Effector CD4-positive, alpha-beta T cell (primary cell): Measurements from ENCODE around the gene EFHD2.
"Not testable (repeated sequence)": the region's sequence is repeated elsewhere in the genome, so short reads cannot be mapped to it uniquely, and the experiment has no call there.

Experiments
- DNase-seq: peaks from one replicate; pipeline ENCODE4 v3.0.0-alpha.2; 2020

The EFHD2 gene

GRCh38 chr1:15413563-15414444 is 4.1 kb downstream of the EFHD2 start:
- DNase-seq: no peak

DNA sequence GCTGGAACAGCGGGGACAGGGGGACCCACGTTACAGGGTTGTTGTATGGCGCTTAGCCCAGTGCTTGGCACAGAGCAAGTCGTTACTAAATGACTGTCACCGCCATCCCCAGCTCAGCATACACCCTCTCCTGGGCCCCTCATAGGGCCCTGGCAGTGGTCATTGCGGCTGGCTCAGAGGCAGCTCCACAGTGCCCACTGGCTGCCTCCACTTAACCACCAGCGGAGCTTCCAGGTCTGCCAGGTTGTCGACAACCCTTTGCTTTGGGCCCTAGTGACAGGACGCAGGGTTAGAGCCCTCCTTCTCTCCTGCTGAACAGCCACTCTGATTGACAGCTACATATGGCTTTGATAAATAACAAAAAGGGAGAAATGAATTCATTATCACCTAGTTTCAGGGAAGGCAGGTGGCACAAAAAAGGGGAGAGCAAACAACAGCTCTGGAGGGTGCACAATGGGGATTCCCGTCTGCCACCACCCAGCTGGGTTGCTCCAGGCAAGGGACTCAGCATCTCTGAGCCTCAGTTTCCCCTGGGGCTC is 4.8 kb downstream of the EFHD2 start:
- no peak for DNase-seq

GRCh38 chr1:15417059-15417934 is 7.6 kb downstream of the EFHD2 start:
- peak; percentile 69 for DNase-seq

GRCh38 chr1:15418806-15419515 is 9.3 kb downstream of the EFHD2 start:
- no peak for DNase-seq

GRCh38 chr1:15420853-15421465 is 11.3 kb downstream of the EFHD2 start:
- DNase-seq: no peak

DNA sequence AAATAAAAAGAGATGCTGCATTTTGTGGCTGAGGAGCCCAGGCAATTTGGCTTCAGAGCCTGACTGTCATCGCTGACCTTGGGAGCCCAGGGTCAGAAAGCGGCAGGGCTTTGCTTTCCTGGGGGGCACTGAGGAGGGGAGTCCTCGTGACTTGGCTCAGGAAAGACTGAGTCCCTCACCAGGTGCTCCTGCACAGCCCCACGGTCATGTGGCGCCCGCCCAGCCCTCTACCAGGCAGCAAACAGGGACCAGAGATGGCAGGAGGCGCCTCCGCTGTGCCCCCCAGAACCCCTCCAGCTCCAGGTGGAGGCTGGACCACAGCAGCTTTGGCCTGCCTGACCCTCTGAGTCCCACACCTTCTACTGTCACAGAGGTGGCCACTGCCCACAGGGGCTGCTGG is 13.2 kb downstream of the EFHD2 start:
- no peak for DNase-seq

DNA sequence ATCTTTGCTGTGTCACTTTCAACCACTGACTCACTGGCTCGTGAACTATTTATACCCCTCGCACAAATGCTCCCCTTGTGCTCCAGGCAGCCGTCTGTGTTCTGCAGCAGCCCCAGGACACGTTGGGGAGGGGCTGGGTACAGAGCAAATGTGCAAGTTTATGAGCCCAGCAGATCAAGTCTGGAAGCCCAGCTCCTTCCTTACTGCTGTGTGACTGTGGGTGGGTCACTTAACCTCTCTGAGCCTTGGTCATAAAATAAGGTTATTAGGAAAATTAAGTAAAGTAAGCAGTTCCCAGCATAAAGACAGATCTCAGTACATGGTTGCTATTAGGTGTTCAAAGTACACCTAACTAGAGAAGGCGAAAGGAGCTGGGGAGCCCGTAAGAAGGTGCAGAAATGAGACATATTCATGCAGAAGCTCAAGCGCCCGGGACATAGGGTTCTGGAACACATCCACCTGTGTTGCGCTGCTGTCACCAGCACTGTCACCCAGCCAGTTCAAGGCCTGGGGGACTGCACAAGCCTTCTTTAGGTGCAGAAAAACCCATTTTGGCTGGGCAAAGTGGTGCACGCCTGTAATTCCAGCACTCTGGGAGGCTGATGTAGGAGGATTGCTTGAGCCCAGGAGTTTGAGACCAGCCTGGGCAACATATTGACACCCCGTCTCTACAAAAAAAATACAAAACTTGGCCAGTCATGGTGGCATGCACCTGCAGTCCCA is 13.8 kb downstream of the EFHD2 start:
- DNase-seq: no peak

- DNase-seq: no peak
Observed at GRCh38 chr1:15424146-15424667, 14.5 kb downstream of the EFHD2 start.

- no peak for DNase-seq
Observed at GRCh38 chr1:15424981-15425380, 15.3 kb downstream of the EFHD2 start.

- no peak for DNase-seq
Observed at GRCh38 chr1:15425521-15425920, 15.8 kb downstream of the EFHD2 start.

GRCh38 chr1:15425958-15426357 is 16.3 kb downstream of the EFHD2 start:
- no peak for DNase-seq

DNA sequence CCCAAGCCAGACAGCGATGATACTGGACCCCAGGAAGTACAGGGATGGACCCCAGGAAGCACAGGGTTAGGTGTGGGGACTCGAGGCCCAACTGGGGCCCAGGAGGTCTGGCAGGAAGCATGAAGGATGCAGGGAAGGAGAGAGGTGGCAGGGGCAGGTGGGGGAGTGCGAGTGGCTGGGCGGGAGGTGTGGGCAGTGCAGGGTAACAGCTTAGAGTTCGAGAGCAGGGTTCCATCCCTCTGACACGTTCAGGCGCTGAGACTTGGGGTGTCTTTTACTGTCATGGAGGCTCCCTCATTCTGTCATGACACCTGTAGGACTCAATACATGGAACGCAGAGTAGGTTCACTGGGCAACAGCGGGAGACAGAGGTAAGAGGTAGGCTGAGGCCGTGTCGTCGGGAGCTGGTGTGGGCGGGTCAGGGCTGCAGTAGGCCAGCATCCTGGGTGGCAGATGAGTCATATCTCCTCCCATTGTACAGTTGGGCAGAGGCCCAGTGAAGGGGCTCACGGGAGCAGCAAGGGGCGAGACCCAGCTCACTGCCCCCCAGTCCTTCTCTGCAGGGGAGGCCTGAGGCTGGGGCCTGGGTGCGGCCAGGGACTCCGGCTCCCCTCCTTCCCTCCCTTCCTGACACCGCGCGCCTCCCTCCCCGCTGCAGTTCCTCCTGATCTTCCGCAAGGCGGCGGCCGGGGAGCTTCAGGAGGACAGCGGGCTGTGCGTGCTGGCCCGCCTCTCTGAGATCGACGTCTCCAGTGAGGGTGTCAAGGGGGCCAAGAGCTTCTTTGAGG is 17.0 kb downstream of the EFHD2 start:
- DNase-seq: no peak

DNA sequence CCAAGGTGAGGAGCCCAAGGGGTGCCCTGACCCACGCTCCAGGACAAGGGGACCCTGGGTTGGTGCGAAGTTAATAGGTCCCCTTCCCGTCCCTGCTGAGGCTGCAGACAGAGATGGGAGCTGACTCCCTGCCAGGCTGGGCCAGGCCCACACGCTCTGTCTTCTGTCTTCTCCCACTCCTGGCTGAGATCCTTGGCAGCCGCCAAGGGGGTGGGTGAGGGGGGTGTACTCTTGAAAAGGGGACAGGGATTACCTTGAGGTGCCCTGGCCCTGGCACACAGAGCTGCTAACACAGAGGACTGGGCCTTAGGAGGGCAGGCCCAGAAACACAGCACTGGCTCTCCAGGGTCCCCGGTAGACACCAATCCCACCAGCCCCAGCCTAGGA is 17.6 kb downstream of the EFHD2 start:
- no peak for DNase-seq

GRCh38 chr1:15428252-15428651 is 18.6 kb downstream of the EFHD2 start:
- not testable (repeated sequence) for DNase-seq

DNA sequence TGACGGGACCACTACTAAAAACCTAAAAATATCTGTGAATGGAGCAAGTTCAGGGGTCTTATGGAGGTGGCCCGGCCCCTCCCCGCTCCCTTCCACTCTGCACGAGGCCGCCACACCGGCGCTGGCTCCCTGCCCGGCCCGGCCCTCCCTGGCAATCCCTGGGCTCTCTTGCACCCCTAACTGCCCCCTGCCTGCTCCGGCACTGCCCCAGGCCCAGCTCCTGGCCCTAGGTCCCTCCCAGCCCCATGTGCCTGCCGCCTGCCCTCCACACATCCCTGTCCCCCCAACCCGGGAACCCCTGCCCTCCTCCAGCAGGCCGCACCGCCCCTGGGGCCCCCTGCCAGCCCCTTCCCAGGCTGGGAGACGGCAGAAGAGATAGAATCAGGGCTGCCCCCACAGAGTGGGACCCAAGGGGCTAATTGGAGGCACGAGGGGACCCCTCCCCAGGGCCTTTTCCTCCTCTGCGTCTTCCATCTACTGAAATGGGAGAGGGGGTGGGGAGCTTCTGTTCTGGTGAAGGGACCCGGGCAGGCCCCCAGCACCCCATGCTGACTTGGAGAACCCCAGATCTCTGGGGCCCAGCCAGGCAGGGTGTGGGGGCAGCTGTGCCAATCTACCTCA is 19.2 kb downstream of the EFHD2 start:
- DNase-seq: no peak

DNA sequence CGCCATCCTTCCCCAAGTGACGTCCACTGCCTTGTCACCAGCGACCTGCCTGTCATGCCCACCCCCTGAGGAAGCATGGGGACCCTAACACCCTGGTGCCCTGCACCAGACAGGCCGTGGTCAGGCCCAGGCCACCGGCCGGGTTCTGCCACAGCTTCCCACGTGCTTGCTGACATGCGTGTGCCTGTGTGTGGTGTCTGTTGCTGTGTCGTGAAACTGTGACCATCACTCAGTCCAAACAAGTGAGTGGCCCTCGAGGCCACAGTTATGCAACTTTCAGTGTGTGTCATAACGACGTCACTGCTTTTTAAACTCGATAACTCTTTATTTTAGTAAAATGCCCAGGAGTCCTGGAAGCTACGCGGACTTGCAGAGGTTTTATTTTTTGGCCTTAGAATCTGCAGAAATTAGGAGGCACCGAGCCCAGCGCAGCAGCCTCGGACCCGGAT is 20.0 kb downstream of the EFHD2 start:
- no peak for DNase-seq

GRCh38 chr1:15430787-15431570 is 21.3 kb downstream of the EFHD2 start:
- peak; percentile 71 for DNase-seq

DNA sequence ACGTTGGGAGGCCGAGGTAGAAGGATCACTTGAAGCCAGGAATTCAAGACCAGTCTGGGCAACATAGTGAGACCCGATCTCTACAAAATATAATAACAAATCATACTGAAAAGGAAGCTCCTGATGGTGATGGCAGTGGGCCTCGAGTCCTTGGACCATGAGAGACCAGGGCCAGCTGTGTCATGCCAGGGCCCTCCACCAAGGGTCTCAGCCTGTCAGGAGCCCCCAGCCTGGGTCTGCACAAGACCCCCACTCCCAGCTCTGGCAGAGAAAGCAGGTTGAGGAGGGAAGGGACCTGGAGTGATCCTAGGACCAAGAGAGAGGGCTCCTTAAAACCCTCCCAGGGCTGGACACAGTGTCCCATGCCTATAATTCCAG is 21.9 kb downstream of the EFHD2 start:
- DNase-seq: no peak

- no peak for DNase-seq
Observed at GRCh38 chr1:15432324-15432723, 22.6 kb downstream of the EFHD2 start.
